Stimulated activated CD4-positive, alpha-beta T cell treated with anti-CD3 and anti-CD28 coated beads, Interleukin-15, amount 100 ng/mL, for 48 hours (primary cell): ENCODE data around the gene NFKBIE.
A peak's percentile ranks its signal among the peaks of the same experiment; 100 is the strongest.
"Not testable (repeated sequence)": the region's sequence is repeated elsewhere in the genome, so short reads cannot be mapped to it uniquely, and the experiment has no call there.

ENCODE experiments used
- DNase-seq, 2 donors: peaks; one replicate each; pipeline ENCODE4 v3.0.0-alpha.2; 2020; ENCODE audit warnings: low read depth in 2 of 2

NFKBIE gene

DNA sequence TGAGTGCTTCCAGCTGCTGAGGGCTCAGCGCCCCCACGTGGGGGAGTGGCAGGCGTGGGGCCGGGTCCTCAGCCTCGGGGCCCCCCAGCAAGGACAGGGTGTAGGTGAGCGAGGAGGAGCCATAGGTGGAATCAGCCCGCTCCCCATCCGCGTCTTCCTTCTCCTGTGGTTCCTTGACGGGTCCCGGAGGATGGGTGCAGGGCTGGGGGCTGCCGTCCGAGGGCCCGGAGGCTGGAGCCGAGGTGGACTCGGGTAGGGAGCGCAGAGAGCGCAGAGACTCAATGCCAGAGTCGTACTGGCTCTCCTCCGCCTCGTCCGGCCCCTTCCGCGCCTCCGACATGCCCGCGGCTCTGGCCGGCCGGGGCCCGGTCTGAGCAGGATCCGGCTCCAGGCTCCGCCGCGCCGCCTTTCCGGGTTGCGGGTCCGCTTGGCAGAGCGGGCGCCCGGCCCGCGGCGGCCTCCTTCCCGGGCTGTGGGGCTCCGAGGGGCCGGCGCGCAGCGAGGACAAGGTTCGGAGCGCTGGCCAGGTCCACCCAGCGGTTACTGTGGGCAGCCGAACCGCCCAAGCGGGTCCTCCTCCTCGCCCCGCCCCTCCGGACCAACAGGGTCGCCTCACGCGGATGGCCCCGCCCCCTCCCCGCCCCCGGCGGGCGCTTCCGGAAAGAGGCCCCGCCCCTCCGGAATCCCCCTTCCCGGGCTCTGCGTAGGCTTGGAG, at the start of gene NFKBIE:
Gene NFKBIE (minus strand): TSS at position 545 of the 715 bp plus-strand sequence. CDS start 205 bp downstream, at position 340.
- DNase-seq = peak; percentile 88 to 94

DNA sequence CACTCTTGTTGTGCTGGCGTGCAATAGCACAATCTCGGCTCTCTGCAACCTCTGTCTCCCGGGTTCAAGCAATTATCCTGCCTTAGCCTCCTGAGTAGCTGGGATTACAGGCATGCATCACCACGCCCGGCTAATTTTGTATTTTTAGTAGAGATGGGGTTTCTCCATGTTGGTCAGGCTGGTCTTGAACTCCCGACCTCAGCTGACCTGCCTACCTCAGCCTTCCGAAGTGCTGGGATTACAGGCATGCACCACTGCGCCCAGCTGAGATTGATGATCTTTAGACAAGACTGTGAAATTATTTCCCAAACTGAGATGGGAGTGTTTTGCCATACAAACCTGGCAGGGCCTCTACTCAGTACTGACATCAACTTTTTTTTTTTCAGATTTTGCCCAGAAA, 49.3 kb upstream of the NFKBIE start:
- not testable (repeated sequence) for DNase-seq

DNA sequence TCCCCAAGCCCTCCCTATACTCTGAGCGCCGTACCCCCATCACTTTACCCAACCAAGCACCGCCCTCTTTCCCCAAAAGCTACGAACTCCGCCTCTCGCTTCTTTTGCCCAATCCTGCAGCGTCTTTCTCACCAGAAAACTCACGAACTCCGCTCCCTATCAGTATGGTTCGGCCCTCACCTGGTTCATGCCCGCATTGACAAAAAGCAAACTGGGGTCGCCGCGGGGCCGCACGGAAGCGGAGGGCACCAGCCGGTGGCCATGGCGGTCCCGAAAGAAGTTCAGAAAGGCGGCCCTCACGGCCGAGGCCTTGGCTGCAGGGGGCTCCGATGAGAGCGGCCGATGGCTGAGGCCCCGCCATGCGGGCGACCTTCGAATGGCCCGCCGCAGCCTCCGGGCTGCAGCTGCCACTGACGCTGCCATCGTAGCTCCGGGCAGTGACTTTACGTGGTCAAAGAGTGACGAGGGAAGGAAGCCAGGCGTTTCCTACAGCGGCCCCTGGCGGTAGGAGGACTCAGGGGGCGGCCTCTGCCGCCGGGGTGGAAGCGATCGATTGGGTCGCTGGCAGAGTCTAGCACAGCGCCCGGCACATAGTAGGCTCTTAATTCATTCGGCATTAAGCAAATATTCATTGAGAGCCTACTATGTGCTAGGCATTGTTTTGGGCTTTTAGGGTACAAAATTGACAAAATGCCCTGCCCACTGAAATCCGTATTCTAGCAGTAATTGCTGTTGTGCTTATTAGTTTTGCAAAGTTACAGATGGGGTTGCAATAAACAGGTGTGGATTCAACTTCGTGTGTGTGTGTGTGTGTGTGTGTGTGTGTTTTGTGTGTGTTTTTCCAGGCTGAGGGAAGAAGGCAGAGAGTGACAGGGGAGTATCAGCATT, 47.8 kb upstream of the NFKBIE start, which contains the start of gene AARS2:
Gene AARS2 (minus strand): TSS at position 447 of the 888 bp plus-strand sequence. CDS start 24 bp downstream, at position 423.
- peak; percentile 83 to 89 for DNase-seq

DNA sequence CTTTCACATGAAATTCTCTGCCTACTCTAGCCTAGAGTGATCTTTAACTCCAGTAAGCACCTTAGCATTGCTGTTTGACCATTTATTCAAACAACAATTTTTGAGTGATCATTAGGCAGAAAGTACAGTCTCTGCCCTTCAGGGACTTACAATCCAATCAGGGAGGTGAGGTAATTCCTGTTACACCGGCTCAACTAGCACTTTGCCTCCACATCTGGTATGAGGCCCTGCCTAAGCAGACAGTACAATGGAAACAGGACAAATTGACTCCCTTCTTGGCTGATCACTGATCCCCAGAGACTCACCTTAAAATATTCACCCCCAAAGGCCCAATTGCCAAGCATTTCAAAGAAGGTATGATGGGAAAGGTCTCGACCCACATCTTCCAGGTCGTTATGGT, 46.4 kb upstream of the NFKBIE start:
- no peak for DNase-seq

DNA sequence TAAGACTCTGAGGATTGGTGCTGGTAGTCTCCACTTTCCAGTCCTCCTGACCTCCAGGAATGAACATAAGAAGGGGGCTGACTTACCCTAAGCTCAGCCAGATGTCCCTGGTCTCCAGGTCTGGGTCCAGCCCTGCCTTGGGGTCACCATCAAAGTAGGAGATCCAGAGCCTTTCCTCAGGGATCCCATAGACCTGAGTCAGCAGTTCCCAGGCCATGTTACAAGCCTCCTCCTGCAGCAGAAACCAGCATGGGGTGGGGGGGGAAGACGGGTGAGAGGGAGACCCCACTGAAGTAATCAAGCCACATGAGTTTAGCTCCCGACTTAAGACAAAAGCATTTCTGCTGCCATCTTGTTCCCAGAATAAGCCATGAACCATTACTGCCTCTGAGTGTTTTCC, 46.0 kb upstream of the NFKBIE start:
- no peak for DNase-seq

GRCh38 chr6:44310241-44310640, 44.9 kb upstream of the NFKBIE start:
- no peak for DNase-seq

- DNase-seq = no peak
Observed at GRCh38 chr6:44309631-44310030, 44.3 kb upstream of the NFKBIE start.

DNA sequence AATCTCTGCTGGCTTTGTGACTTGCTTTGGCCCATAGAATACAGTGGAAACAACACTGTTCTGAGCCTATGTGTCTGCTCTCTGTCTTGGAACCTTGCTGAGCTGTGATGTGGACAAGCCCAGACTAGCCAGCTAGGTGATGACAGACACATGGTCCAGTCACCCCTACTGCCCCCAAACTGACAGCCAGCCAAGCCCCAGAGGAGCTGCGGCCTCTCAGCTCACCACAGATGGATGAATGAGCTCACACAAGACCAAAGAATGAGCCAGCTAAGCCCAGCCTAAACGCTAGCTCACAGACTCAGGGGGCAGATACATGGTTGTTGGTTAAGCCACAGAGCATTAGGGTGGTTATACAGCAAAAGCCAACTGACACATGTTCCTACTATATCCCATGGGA, 43.7 kb upstream of the NFKBIE start:
- no peak for DNase-seq

- DNase-seq = no peak
Observed at GRCh38 chr6:44307217-44307616, 41.9 kb upstream of the NFKBIE start.

- DNase-seq = no peak
Observed at GRCh38 chr6:44306710-44307109, 41.4 kb upstream of the NFKBIE start.

GRCh38 chr6:44305200-44305725, 39.9 kb upstream of the NFKBIE start:
- DNase-seq = no peak

DNA sequence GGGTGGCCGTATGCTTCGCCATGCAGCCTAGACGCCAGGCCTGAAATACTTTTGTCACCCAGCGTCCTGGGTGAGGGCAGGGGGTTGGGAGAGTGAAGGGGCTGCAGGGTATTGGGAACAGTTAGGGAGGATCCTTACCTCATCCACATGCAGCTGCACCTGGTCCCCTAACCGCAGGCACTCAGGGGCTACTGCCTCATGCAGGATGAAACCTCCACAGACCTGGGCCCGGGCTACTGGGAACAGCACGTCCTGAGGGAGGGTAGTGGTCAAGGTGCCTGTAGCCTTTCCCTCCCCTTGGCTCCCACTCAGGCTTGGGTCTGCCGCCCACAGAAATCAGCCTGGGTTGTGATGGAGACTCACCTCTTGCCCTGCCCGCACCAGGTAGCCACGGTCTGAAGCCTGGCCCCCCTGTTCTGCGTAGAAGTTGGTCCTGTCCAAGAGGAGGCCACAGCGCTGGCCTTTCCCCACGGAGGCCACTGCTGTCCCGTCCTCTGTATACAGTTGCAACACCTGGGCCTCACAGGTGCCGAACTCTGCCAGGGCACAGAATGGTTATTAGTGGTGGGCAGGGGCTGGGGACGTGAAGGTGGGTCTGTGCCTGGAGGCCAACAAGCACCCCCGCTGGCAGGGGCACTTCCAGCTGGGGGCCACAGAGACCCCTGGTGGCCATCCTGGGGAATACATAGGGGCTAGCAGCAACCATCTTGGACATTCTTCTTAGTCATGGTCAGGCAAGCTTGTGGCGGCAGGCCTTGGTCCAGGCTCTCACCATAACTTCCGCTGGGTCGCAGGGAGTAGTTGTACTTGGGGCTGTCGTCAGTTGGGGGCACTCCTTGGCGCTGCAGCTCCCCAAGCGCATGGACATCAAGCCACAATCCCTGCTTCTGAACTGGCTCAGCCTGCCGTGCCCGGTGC, 39.2 kb upstream of the NFKBIE start:
- peak in 1 of 2 donors; percentile 17 for DNase-seq

DNA sequence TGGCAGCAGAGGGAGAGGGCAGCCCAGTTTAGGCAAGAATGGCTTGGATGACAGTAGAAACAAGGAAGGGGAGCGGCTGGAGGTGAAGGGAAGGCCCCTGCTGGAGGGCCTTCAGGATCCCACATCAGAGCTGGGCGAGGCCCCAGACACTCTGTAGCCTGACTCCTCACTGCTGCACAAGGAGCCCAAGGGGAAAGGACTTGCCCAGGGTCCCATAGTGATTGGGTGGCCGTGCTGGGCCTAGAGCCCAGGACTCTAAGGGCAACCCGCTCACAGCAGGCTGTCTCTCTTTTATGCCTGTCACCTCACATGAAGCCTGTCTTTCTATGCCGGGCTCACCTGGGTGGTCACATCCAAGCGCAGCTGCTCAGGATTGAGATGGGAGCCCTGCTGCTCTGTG, 38.5 kb upstream of the NFKBIE start:
- DNase-seq = no peak

DNA sequence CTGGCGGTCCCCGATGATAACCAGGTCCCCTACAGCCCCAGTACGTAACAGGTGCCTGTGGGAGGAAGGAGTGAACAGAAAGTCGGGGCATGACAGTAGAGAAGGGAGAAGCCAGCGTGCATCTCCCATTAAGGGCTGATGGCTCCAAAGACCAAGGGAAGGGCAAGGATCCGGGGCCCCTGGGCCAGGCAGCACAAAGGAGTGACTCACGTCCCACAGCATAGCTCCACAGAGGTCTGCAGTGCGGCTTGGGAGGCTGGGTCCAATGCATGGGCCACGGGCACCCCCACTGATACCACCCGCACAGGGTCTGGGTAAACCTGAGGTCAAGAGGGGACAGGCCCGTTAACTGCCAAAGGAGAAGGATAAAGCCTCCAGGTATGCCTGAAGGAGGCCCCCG, 37.5 kb upstream of the NFKBIE start:
- DNase-seq = no peak

GRCh38 chr6:44301782-44302564, 36.6 kb upstream of the NFKBIE start:
- DNase-seq = no peak

- no peak for DNase-seq
Observed at GRCh38 chr6:44301106-44301505, 35.8 kb upstream of the NFKBIE start.

DNA sequence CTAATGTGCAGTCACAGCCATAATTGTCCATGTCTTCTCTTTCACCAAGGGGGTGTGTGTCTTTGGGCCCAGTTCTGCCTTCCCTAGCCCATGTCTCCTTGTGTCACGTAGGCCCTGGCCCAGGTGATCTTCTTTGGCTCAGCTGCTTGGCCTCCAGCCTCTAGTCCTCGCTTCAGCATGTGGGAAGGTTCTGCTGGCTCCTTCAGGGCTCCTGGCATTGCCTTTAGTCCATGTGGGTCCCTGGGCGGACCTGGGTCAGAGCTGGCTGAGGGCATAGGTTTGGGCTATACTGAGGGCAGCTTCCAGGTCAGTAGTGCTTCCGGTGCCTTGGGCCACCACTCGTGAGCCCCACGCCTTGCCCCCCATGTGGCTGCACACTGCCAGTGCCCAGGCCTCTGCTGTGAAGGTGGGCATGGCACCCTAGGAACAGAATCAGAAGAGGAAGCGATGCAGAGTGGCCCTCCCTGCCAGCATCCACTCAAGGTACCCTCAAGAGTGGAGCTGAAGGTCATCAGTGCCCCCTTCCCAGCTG, 35.0 kb upstream of the NFKBIE start:
- DNase-seq = no peak

- DNase-seq = no peak
Observed at GRCh38 chr6:44298864-44299263, 33.5 kb upstream of the NFKBIE start.

- no peak for DNase-seq
Observed at GRCh38 chr6:44298055-44298803, 32.9 kb upstream of the NFKBIE start.
